Measurements from ENCODE around the gene TPCN2.

- no peak for TF ChIP-seq POLR2A (IDR thresholded peaks at IDR 0.05)
- TF ChIP-seq, protein P1, sequence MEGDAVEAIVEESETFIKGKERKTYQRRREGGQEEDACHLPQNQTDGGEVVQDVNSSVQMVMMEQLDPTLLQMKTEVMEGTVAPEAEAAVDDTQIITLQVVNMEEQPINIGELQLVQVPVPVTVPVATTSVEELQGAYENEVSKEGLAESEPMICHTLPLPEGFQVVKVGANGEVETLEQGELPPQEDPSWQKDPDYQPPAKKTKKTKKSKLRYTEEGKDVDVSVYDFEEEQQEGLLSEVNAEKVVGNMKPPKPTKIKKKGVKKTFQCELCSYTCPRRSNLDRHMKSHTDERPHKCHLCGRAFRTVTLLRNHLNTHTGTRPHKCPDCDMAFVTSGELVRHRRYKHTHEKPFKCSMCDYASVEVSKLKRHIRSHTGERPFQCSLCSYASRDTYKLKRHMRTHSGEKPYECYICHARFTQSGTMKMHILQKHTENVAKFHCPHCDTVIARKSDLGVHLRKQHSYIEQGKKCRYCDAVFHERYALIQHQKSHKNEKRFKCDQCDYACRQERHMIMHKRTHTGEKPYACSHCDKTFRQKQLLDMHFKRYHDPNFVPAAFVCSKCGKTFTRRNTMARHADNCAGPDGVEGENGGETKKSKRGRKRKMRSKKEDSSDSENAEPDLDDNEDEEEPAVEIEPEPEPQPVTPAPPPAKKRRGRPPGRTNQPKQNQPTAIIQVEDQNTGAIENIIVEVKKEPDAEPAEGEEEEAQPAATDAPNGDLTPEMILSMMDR (IDR thresholded peaks at IDR 0.05), result no peak
These were observed 95.8 kb downstream of the TPCN2 start for GRCh38 chr11:69144316-69145049.
